EL (cell line): Measurements from ENCODE around the gene S100A13.
A peak's percentile ranks its signal among the peaks of the same experiment; 100 is the strongest.
"Not testable (repeated sequence)": the region's sequence is repeated elsewhere in the genome, so short reads cannot be mapped to it uniquely, and the experiment has no call there.

ENCODE experiments used
- DNase-seq: peaks from one replicate; pipeline ENCODE4 v3.0.0-alpha.2; 2016

S100A13 gene

DNA sequence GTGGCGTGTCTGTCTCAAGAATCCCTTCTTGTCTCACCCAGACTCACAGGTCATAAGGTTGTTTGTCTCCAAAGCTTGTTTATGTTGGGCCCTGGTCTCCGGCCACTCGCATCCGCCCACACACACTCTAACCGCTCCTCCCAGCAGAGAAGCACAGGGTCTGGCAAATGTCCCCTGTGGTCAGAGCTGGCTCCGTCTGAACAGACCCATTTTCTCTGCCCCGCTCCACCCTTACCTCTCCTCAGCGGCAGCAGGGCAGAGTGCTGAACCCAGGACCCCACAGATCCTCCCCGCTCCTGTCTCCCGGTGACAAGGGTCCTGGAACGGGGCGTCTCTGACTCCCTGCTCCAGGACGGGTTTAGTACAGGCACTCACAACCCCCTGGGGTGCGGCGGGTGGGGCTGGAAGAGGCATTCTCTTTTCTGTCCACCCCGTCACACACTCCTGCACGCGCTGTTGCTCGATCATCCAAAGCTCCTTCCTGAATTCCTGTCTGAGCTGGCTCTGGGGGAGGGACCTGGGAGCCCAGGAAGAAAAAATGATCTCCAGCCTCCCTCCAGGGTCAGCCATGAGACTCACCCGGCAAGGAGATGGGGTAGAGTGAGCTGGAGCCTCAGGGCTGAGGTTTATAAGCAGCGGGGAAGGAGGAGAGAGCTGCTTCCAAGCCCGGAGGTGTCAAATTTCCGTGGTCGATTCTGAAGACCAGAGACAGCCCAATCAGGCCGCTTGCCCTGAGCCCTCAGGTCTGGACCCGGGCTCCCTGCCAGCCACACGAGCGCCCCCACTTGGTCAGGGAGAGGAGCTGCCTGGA, at the start of gene S100A13:
Gene S100A13, minus strand, starts transcription at position 602 of the 811 bp plus-strand sequence. CDS start 1,033 bp downstream, outside the sequence.
- peak; percentile 96 for DNase-seq

- DNase-seq = no peak
These were observed 46.2 kb upstream of the S100A13 start for GRCh38 chr1:153673511-153673910.

- DNase-seq = peak; percentile 80
These were observed 44.5 kb upstream of the S100A13 start for GRCh38 chr1:153671628-153672353.

DNA sequence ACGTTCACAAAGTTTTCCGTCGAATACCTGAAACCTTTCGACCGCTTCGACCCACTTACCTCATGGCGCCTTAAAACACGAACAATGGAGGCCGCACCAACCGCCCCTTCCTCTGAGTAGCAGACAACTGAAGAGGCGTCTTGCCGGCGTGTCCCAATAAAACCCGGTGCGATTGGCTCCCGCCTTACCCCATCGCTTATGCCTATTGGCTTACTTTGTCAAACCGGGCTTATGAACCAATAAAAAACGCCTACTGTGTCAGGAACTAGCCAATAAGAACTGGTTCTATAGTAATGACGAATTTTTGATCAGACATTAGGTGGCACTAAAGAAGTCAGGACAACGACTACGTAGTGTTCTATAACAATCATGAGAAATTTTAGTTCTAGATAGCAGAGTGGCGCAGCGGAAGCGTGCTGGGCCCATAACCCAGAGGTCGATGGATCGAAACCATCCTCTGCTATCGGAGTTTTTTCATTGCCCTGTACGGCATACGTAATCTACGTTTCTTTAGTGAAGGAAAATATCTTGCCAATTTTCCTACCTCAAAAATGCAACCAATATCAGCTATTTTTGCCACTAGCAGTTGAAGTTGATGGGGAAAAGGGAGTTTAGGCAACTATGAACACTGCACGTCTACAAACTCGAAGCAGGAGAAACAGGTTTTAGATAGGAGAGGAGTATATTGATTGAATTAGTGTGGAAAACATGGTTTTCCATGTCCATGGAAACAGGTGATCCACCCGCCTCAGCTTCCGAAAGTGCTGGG, 43.7 kb upstream of the S100A13 start, which contains the start of gene ILF2:
Gene ILF2, minus strand, starts transcription at position 135 of the 769 bp plus-strand sequence. Its CDS starts 71 bp downstream, at position 64.
- DNase-seq = peak; percentile 99

DNA sequence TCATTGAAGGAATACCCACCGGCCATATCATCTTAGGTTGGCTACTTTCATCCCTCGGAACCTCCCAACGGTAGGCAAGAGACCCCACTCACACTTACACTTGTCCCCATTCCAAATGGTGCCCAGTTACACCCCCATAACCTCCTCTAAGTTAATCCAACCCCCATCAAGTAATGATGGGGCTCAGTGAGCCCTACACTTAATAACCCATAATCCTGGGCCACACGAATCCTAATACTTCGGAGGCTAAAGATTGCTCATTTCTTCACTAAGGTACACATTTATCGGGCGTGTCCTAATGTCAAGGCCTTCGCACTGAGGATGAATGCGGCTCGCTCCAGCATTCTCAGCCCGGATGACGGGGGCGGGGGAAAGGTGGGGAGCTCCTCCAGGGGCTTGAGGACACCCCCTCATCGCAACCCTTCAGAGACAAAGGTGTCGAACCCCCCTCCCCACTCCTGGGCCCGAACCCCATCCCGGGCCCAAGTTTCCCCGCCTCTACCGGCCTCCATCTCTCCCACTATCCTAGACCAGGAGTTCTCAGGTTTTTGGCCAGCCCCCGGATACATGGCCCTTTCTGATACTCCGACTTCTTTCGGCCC, 43.1 kb upstream of the S100A13 start:
- DNase-seq = no peak

DNA sequence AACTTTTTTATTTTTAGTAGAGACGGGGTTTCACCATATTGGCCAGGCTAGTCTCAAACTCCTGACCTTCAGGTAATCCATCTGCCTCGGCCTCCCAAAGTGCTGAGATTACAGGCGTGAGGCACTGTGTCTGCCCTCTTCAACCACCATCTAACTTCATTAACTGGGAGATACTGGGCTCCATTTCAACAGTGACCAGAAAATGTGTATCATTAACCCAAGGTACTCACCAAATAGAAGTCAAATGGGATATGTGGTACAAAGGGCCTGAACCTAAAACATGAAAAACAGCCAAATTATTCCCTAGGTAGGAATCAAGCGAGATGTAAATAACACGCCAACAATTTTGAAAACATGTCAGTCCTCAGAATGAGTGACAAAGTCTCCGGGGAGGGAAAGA, 42.3 kb upstream of the S100A13 start:
- no peak for DNase-seq

- not testable (repeated sequence) for DNase-seq
These were observed 41.4 kb upstream of the S100A13 start for GRCh38 chr1:153668672-153669071.

DNA sequence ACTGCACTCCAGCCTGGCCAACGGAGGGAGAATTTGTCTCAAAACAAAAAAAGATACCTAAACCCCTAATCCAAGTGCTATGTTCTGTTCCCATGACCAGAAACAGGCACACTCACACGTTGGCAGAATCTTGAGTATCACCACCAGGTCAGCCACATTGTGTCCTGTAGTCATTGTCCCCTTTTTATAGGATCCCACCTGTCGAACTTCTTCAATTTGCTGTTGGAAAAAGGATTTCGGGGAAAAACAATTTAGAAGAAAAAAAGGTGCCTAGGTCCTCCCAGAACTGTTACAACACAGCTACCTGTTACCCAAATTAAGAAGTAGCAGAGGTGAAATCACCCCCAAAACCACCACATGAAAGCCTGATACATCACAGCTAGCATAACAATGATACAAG, 40.1 kb upstream of the S100A13 start:
- DNase-seq = no peak

DNA sequence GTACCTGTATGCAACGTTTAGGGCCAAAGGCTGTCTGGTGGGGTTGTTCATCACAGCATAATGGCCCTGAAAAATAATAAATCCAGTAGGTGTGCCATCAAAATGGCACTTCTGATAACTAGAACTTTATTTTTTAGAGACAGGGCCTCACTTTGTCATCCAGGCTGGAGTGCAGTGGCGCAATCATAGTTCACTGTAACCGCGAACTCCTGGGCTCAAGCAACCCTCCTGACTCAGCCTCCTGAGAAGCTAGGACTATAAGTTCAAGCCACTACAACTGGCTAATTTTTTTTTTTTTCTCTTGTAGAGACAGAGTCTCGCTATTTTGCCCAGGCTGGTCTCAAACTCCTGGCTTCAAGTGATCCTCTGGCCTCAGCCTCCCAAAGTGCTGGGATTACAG, 35.9 kb upstream of the S100A13 start:
- peak; percentile 47 for DNase-seq

DNA sequence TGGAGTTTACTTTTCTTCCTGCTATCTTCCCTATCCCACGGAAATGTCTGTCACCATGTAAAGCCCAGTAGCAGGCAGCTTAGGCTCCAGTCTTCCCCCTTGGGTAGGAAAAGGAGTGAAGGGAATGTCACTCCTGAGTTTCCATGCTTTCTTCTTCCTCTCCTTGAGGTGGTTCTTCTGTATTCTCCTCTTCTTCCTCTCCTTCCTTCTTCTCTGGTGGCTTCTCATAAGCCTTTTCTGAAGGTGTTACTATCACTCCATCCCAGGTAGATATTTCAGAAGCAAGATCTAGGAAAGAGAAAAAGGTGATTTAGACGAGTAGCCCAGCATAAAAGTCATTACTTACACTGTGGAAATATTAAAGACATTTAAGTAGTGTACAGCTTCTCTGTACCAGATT, 35.0 kb upstream of the S100A13 start:
- DNase-seq = no peak

DNA sequence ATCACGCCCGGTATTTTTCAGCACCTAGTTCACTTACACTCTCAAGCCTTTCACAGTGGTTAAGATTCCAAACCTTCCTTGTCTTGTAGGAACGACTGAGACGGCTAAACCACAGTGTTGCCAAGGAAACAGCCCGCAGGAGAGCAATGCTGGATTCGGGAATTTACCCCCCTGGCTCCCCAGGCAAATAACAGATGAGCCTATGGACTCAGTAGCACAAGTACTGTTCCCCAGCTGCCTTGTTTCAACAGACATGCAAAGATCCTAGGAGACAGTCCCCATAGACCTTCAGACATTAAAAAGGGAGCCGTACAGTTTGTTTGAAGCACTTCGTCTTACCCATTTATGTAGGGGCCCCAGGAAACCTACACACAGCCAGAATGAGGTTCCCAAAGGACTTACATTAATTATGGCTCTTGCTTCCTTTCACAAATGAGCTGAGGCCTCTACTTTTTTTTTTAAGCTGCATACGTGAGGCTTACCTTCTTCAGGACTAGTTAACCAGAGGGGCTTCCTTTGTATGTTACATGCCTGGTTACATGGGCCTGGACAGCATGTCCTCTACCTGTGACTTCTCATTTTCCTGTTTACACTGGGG, 33.9 kb upstream of the S100A13 start:
- no peak for DNase-seq

- no peak for DNase-seq
These were observed 32.4 kb upstream of the S100A13 start for GRCh38 chr1:153659656-153660055.

- no peak for DNase-seq
These were observed 31.9 kb upstream of the S100A13 start for GRCh38 chr1:153659175-153659534.

GRCh38 chr1:153658400-153659174, 31.3 kb upstream of the S100A13 start, which contains the start of gene SNAPIN:
TSS of gene SNAPIN (plus strand) at chr1:153658703. CDS start at chr1:153658744, 41 bp downstream.
- peak; percentile 86 for DNase-seq

DNA sequence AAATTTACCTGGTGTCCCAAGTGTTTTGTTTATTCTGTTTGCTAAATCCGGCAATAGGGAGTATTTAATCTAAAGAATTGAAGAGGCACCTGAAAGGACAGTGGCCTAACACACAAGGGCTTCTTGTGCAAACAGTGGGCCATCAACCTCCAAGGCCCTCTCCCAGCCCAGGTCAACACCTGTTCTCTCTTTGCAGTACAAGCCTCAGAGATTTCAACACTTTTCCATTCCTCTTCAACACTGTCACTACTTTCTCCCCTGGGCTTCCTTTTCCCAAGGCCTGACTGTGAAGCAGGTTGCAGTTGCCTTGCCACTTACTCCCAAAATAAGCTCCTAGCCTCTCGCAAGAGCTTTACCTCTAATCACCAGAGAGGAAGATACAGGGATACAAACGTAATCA, 28.0 kb upstream of the S100A13 start:
- no peak for DNase-seq

- DNase-seq = peak; percentile 73
These were observed 25.6 kb upstream of the S100A13 start for GRCh38 chr1:153652805-153653500.

- DNase-seq = no peak
These were observed 24.5 kb upstream of the S100A13 start for GRCh38 chr1:153651771-153652170.

- DNase-seq = no peak
These were observed 22.5 kb upstream of the S100A13 start for GRCh38 chr1:153649863-153650235.

GRCh38 chr1:153649137-153649862, 22.0 kb upstream of the S100A13 start:
- DNase-seq = no peak

GRCh38 chr1:153648000-153648643, 20.8 kb upstream of the S100A13 start:
- DNase-seq = no peak
